Keratinocyte (primary cell): ENCODE results near the gene STAG3. TPM values are rescaled to one million over a fixed set of nuclear protein-coding genes. Genes with fewer than 3 reads are reported as not detected.
"Not testable (repeated sequence)": the region's sequence is repeated elsewhere in the genome, so short reads cannot be mapped to it uniquely, and the experiment has no call there.

Experiments
- DNase-seq: peaks from one replicate; pipeline ENCODE4 v3.0.0-alpha.2; 2011; ENCODE audit warnings: low read depth, missing footprints, low spot score
- FAIRE-seq: peaks from 2 replicates; lab custom pipeline; 2011; peaks lifted over from hg19 to GRCh38; lab: Jason Lieb, UNC
- H2AFZ ChIP-seq: 2 replicates; pipeline ENCODE4 v1.6.0; 2012; ENCODE audit warnings: low read length, control low read depth, inconsistent platforms; ENCODE audit not compliant: control insufficient read depth
- H3K27ac ChIP-seq: 2 replicates; pipeline ENCODE4 v1.5.1; 2011; ENCODE audit warnings: low read length; ENCODE audit not compliant: control insufficient read depth, insufficient read depth
- H3K27me3 ChIP-seq: 3 replicates; pipeline ENCODE4 v1.6.0; 2011; ENCODE audit warnings: low read length; ENCODE audit not compliant: control insufficient read depth, insufficient read depth; ENCODE audit errors: extremely low read depth
- H3K36me3 ChIP-seq, 2 experiments: 2 replicates in 1 of 2; 3 replicates in 1 of 2; pipeline ENCODE4 v1.5.1; 2011; ENCODE audit warnings: low read length in 2 of 2, mild to moderate bottlenecking in 1 of 2; ENCODE audit not compliant: control insufficient read depth in 2 of 2, insufficient read depth in 2 of 2; ENCODE audit errors: extremely low read depth in 1 of 2
- H3K4me1 ChIP-seq: 3 replicates; pipeline ENCODE4 v1.5.1; 2011; ENCODE audit warnings: low read length; ENCODE audit not compliant: control insufficient read depth, insufficient read depth; ENCODE audit errors: extremely low read depth
- H3K4me2 ChIP-seq: 3 replicates; pipeline ENCODE4 v1.6.0; 2011; ENCODE audit warnings: low read depth, low read length; ENCODE audit not compliant: control insufficient read depth, insufficient read depth; ENCODE audit errors: extremely low read depth
- H3K4me3 ChIP-seq, 3 experiments: fragments of 200-600 bp in 1 of 3; sonication (generic) in 1 of 3; 2 replicates in 2 of 3; 3 replicates in 1 of 3; pipeline ENCODE4 v1.5.1; 2011 to 2016; ENCODE audit warnings: low read length in 3 of 3, mild to moderate bottlenecking in 3 of 3, control low read depth in 2 of 3, inconsistent platforms in 1 of 3, low read depth in 1 of 3, mixed read lengths in 1 of 3, mixed run types in 1 of 3, moderate library complexity in 1 of 3; ENCODE audit not compliant: control insufficient read depth in 2 of 3, insufficient read depth in 2 of 3; ENCODE audit errors: extremely low read depth in 1 of 3
- H3K79me2 ChIP-seq: 2 replicates; pipeline ENCODE4 v1.6.0; 2012; ENCODE audit warnings: low read length; ENCODE audit not compliant: control insufficient read depth, insufficient read depth
- H3K9ac ChIP-seq: 3 replicates; pipeline ENCODE4 v1.6.0; 2011; ENCODE audit warnings: low read length; ENCODE audit not compliant: control insufficient read depth, insufficient read depth; ENCODE audit errors: extremely low read depth
- H3K9me1 ChIP-seq: 3 replicates; pipeline ENCODE4 v1.6.0; 2011; ENCODE audit warnings: low read length; ENCODE audit not compliant: control insufficient read depth, insufficient read depth; ENCODE audit errors: extremely low read depth
- H3K9me3 ChIP-seq: 2 replicates; pipeline ENCODE4 v1.5.1; 2012; ENCODE audit warnings: low read depth, low read length; ENCODE audit not compliant: control insufficient read depth
- H4K20me1 ChIP-seq: 3 replicates; pipeline ENCODE4 v1.6.0; 2011; ENCODE audit warnings: low read length; ENCODE audit not compliant: control insufficient read depth, insufficient read depth; ENCODE audit errors: extremely low read depth
- CTCF ChIP-seq, 3 experiments: IDR thresholded peaks in 1 of 3; conservative IDR thresholded peaks in 1 of 3; optimal IDR thresholded peaks in 1 of 3; 2 replicates in 2 of 3; 3 replicates in 1 of 3; pipeline versions ENCODE3 to v1.5.1; 2011; ENCODE audit warnings: low read length in 3 of 3, mild to moderate bottlenecking in 3 of 3, moderate library complexity in 2 of 3, control low read depth in 1 of 3, inconsistent platforms in 1 of 3; ENCODE audit not compliant: insufficient read depth in 2 of 3; ENCODE audit errors: extremely low read depth in 1 of 3
- EZH2 ChIP-seq: IDR thresholded peaks from one replicate; pipeline ENCODE4 v1.6.1; 2012; ENCODE audit warnings: inconsistent platforms, mild to moderate bottlenecking, low read length, moderate library complexity
- dilution Hi-C: fragments of 300-500 bp; cut with MboI; formaldehyde crosslinking; loops from one replicate; pipeline ENCODE4 v1.7.0; 2020; ENCODE audit warnings: low sequenced_read_pairs; ENCODE audit not compliant: extremely low pct_ligation_motif_present
- polyA plus RNA-seq, 5 experiments: library from polyadenylated mRNA; depleted of rRNA in 3 of 5; stranded (reverse) in 3 of 5; stranded (forward) in 1 of 5; unstranded in 1 of 5; fragments of >200 nt; gene quantifications; 1 replicate in 1 of 5; 2 replicates in 3 of 5; 3 replicates in 1 of 5; pipeline versions ENCODE4 v1.2.1 to v1.2.3, GENCODE V29; 2011 to 2012; ENCODE audit warnings: missing spikeins in 2 of 5, low read depth in 1 of 5, low replicate concordance in 1 of 5

The STAG3 gene
- polyA plus RNA-seq, 1 donor (not counting 4 experiments of a cell fraction or from before 2014, with no cell fraction given) = 0.28 TPM

- FAIRE-seq, H3K9ac ChIP-seq, H3K9me1 ChIP-seq, H2AFZ ChIP-seq, DNase-seq, dilution Hi-C loops, H3K36me3 ChIP-seq, H3K4me2 ChIP-seq, H3K27ac ChIP-seq, H3K4me1 ChIP-seq, H3K79me2 ChIP-seq, H3K4me3 ChIP-seq, H3K27me3 ChIP-seq, H3K9me3 ChIP-seq, H4K20me1 ChIP-seq: not testable (repeated sequence)
Observed at GRCh38 chr7:100246121-100246864, 68.6 kb downstream of the STAG3 start.

- dilution Hi-C loops, H3K36me3 ChIP-seq, H2AFZ ChIP-seq, H3K4me3 ChIP-seq, H3K27me3 ChIP-seq, H3K4me2 ChIP-seq, H3K79me2 ChIP-seq, DNase-seq, H3K9me1 ChIP-seq, H3K4me1 ChIP-seq, H3K9ac ChIP-seq, H3K9me3 ChIP-seq, H3K27ac ChIP-seq, H4K20me1 ChIP-seq, FAIRE-seq: not testable (repeated sequence)
Observed at GRCh38 chr7:100246865-100247137, 69.1 kb downstream of the STAG3 start.

GRCh38 chr7:100247152-100247757 lies 69.5 kb downstream of the STAG3 start:
- Histone ChIP-seq H3K36me3 (no peaks in the 10 kb centered on the region), H3K27me3 (no peaks in the 10 kb centered on the region), H3K9me1 (no peaks in the 10 kb centered on the region), H3K27ac (no peak overlapping the region), H2AFZ (no peak overlapping the region), H4K20me1 (no peaks in the 10 kb centered on the region), H3K9me3 (no peaks in the 10 kb centered on the region), H3K4me2 (no peak overlapping the region), H3K4me3 (no peak overlapping the region), H3K79me2 (no peaks in the 10 kb centered on the region), H3K4me1 (peaks cover 4% of the 10 kb centered on the region), H3K9ac (no peak overlapping the region)
- FAIRE-seq (no peak), DNase-seq (no peak)
- dilution Hi-C loops = no loop called here
- peak in 1 of 3 experiments; percentile 23 for TF ChIP-seq CTCF (optimal IDR thresholded peaks at IDR 0.05 in 1 of 3, IDR thresholded peaks at IDR 0.05 in 1 of 3, conservative IDR thresholded peaks at IDR 0.05 in 1 of 3; ENCODE audit: extremely low read depth in 1 of 3, insufficient read depth in 2 of 3, low read length in 3 of 3)
- no peak for TF ChIP-seq EZH2
